Muscle of arm (tissue), 12 donors: ENCODE data around the gene EIF2A. TPM values are rescaled to one million over a fixed set of nuclear protein-coding genes. Genes with fewer than 3 reads are reported as not detected.
"Not testable (repeated sequence)": the region's sequence is repeated elsewhere in the genome, so short reads cannot be mapped to it uniquely, and the experiment has no call there.

Experiments used
- DNase-seq: peaks from one replicate; pipeline ENCODE4 v3.0.0-alpha.2; 2013
- polyA plus RNA-seq, 12 donors: library from polyadenylated mRNA; unstranded; fragments of 120-200 nt; gene quantifications; one replicate each; pipeline ENCODE4 v1.2.1, GENCODE V29; 2013; ENCODE audit not compliant: insufficient read length in 12 of 12

Gene EIF2A
- polyA plus RNA-seq, 12 donors, result 131 to 243 (median 173) TPM; not detected in 1

GRCh38 chr3:150597646-150598045, 51.1 kb downstream of the EIF2A start:
- DNase-seq, result no peak

- no peak for DNase-seq
These were observed 53.2 kb downstream of the EIF2A start for GRCh38 chr3:150599611-150600297.

- not testable (repeated sequence) for DNase-seq
These were observed 54.3 kb downstream of the EIF2A start for GRCh38 chr3:150600647-150601530.

- no peak for DNase-seq
These were observed 56.0 kb downstream of the EIF2A start for GRCh38 chr3:150602426-150603152.

- DNase-seq, result peak; percentile 99
These were observed 56.8 kb downstream of the EIF2A start, which contains the start of gene SELENOT for GRCh38 chr3:150603153-150603979. TSS of gene SELENOT (plus strand) at chr3:150603321. CDS start at chr3:150603363, 42 bp downstream.

- DNase-seq, result no peak
These were observed 57.4 kb downstream of the EIF2A start for GRCh38 chr3:150603980-150604319.

- DNase-seq, result no peak
These were observed 59.5 kb downstream of the EIF2A start for GRCh38 chr3:150605998-150606641.

- DNase-seq, result no peak
These were observed 60.9 kb downstream of the EIF2A start for GRCh38 chr3:150607267-150608065.

- no peak for DNase-seq
These were observed 63.4 kb downstream of the EIF2A start for GRCh38 chr3:150609988-150610387.

GRCh38 chr3:150610785-150611184, 64.2 kb downstream of the EIF2A start:
- DNase-seq, result no peak

GRCh38 chr3:150611666-150612065, 65.1 kb downstream of the EIF2A start:
- DNase-seq, result no peak

GRCh38 chr3:150612494-150612893, 65.9 kb downstream of the EIF2A start:
- DNase-seq, result no peak

- no peak for DNase-seq
These were observed 66.4 kb downstream of the EIF2A start for GRCh38 chr3:150613034-150613433.

- DNase-seq, result no peak
These were observed 67.3 kb downstream of the EIF2A start for GRCh38 chr3:150613709-150614480.

GRCh38 chr3:150620002-150620689, 73.6 kb downstream of the EIF2A start:
- DNase-seq, result no peak

- not testable (repeated sequence) for DNase-seq
These were observed 76.4 kb downstream of the EIF2A start for GRCh38 chr3:150622955-150623354.

- DNase-seq, result no peak
These were observed 77.4 kb downstream of the EIF2A start for GRCh38 chr3:150623945-150624344.

- DNase-seq, result no peak
These were observed 79.8 kb downstream of the EIF2A start for GRCh38 chr3:150626148-150626930.
